HPDE6-E6E7 (cell line): ENCODE measurements around the gene DIP2C.
"Not testable (repeated sequence)": the region's sequence is repeated elsewhere in the genome, so short reads cannot be mapped to it uniquely, and the experiment has no call there.

Experiments
- DNase-seq: peaks from one replicate; pipeline ENCODE4 v3.0.0; 2011; ENCODE audit warnings: missing footprints; ENCODE audit errors: extremely low spot score

The DIP2C gene

DNA sequence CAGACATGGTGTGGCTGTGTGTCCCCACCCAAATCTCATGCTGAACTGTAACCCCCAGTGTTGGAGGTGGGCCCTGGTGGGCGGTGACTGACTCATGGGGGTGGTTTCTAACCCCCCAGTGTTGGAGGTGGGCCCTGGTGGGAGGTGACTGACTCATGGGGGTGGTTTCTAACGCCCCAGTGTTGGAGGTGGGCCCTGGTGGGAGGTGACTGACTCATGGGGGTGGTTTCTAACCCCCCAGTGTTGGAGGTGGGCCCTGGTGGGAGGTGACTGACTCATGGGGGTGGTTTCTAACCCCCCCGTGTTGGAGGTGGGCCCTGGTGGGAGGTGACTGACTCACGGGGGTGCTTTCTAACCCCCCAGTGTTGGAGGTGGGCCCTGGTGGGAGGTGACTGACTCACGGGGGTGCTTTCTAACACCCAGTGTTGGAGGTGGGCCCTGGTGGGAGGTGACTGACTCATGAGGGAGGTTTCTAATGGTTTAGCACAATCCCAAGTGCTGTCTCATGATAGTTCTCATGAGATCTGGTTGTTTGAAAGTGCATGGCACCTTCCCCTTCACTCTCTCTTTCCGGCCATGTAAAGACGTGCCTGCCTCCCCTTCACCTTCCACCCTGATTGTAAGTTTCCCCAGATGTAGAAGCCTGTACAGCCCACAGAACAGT, 78.7 kb downstream of the DIP2C start:
- not testable (repeated sequence) for DNase-seq

DNA sequence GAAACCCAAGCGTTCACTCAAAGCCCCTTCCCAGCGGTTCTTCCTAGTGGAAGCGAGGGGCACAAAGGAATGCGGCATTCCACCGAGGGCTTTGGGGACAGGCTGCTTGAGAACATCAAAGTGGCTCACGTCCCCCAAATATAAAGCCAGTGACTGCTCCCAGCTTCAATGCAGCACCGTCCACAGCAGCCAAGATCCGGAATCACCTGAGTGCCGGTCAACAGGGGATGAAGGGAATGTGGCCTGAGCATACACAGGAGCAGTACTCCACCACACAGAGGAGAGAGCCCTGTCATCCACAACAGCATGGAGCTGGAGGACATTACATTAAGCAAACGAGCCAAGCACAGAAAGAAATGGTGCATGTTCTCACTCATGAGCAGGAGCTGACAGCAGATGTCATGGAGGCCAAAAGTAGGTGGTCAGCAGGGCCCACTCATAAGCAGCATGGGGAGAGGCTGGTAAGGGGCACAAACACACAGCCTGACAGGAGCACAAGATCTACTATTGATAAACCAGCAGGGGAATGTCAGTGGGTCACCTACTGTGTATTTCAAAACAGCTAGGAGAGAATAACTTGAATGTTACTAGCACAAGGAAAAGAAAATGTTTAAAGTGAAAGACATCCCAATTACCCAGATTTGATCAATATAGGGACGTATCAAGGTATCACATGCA, 79.5 kb downstream of the DIP2C start:
- DNase-seq: no peak

GRCh38 chr10:609262-609658, 80.2 kb downstream of the DIP2C start:
- no peak for DNase-seq

GRCh38 chr10:608331-609261, 80.9 kb downstream of the DIP2C start:
- DNase-seq: no peak

GRCh38 chr10:607545-608185, 81.8 kb downstream of the DIP2C start:
- DNase-seq: no peak

DNA sequence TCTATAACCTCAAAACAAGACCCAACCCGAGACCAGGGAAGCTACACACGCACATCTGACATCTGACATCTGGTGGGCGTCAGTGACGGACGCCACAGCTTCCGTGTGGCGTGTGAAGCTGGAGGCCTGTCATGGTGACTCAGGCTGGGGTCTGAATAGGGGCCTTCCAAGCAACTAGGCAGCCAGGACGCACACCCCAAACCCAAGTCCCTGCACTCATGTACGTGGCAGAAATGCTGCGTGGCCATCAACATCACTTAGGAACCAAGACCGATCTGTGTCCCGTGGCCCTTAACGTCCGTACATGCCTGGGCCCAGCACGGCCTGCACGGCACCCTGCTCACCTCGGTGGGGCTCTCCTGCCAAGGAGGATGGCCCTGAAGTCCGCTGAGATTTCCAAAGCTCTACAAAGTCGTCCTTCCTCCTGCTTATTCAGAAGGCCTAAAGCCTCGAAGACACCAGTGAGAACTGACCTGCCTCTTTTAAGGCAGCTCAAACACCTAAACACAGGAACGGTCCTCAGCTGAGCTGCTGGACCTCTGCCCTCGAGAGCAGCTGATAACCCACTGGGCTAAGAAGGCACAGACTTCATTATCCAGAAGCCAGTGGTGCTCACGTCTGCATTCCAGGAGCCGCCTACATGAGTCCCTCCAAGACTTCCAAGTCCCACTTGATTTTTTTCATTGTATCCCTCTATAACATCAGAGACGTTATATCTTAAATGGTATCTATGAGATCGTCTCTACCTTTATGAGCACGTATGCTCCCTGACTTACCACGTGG, 82.5 kb downstream of the DIP2C start:
- no peak for DNase-seq

DNA sequence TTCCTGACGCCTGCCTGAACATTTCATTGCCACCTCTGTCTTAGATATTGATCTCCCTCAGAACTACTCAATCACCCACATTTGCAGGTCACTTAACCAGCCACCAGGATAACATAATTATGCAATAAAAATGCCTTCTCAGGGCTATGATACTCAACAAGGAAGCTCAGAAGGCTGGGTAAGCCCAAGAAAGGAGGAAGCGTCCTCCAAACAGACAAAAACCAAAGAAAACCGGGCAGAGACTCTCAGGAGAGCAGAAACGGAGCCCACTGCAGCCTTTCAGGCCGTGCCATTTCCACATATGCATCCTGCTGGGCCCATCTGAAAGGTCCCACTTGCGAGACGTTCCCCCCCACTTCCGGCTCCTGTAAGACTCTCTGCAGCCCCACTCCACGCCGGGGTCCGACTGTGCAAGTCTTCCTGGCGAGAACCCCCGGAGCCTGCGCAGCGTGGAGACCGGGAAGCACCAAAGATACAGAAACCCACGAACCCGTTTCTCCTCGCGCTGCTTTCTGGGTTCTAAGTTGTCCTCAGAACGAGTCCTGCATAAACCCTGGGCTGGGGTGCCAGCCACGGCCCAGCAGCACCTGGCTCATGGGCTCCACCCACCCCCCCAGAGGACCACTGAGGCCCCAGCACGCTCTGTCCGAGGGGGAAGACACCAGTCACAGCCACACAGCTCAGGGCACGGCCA, 83.7 kb downstream of the DIP2C start:
- DNase-seq: no peak

GRCh38 chr10:604716-605631, 84.5 kb downstream of the DIP2C start:
- no peak for DNase-seq

- DNase-seq: no peak
Measured at GRCh38 chr10:603745-604144, 85.7 kb downstream of the DIP2C start.

GRCh38 chr10:602391-603005, 87.0 kb downstream of the DIP2C start:
- no peak for DNase-seq

DNA sequence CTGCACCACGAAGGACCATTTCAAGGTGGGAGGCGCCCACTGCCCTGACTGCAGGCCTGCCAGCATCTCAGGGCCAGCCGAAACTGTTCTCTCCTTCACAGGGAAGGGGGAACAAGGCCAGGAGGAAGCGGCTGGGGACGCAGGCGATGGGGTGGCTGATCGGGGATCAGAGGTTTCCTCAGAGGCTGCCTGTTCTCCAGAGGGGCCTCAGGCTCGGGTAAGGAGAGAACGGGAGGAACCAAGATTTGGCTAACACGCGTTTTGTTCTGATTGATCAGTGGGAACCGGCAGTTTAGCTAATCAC, 87.9 kb downstream of the DIP2C start:
- no peak for DNase-seq

DNA sequence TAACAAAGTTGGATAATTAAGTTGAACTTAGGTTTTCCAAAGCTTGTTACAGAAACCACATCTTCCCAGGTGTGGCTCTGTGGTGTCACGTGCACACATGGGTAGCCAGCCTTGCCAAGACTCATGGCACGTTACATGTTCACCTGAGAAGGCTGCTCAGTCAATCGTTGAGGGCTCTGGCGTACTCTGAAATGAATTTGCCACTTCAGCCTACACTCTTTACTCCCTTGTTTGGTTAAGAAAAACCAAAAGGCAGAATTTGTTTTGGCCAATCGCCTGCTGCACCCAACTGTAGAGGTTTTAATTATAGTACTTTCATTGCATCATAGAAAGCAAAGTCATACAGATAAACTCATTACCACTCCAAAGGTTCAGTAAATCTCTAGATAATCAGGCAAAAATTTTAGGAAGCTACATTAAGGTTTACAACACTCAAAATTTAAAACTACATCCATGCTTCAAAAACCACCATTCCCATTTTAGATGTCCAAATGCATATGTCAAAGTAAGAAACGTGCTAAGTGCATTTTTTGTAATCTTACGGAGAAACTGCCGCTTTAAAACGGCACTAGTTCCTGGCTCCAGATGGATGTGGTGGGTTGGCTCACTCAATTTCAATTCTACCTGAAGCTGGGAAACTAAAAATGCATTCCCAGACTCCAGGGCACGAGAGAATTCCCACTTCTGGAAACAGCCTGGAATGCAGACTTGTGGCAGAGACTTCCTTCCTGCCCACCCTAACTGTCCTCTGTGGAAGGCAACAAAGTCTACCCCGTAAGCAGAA, 88.4 kb downstream of the DIP2C start:
- no peak for DNase-seq

DNA sequence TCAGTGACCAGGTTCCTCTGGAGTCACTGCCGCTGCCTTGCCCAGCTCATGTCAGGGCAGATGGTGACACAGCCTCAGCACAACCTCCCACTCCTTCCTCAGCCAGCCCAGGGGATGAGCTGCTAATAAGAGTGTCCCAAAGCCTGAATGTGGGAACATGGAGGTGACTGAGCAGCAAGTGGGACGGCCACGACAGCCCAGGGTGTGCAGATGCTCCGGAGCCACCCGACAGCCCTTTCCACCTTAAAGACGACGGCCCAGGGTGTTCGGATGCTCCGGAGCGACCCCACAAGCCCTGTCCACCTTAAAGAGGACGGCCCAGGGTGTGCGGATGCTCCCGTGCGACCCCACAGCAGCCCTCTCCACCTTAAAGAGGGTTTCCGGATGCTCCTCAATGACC, 89.2 kb downstream of the DIP2C start:
- DNase-seq: no peak

DNA sequence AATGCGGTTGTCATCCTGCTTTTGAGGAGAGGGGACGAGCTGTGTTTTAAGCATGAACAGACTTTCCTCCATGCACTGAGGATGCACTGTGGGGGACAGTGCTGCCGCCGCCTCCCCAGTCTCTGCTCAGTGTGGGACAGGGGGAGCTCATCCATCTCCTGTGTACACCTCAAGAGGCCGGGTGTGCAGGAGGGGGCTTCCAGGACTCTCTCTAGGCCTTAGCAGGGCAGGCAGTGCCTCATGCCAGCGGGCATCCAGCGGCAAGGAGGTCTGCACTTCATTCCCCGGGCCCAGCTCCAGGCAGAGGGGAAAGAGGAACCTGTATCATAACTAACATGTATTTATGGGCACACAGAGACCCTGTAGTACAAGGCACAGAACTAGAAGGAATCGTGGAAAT, 89.7 kb downstream of the DIP2C start:
- no peak for DNase-seq

DNA sequence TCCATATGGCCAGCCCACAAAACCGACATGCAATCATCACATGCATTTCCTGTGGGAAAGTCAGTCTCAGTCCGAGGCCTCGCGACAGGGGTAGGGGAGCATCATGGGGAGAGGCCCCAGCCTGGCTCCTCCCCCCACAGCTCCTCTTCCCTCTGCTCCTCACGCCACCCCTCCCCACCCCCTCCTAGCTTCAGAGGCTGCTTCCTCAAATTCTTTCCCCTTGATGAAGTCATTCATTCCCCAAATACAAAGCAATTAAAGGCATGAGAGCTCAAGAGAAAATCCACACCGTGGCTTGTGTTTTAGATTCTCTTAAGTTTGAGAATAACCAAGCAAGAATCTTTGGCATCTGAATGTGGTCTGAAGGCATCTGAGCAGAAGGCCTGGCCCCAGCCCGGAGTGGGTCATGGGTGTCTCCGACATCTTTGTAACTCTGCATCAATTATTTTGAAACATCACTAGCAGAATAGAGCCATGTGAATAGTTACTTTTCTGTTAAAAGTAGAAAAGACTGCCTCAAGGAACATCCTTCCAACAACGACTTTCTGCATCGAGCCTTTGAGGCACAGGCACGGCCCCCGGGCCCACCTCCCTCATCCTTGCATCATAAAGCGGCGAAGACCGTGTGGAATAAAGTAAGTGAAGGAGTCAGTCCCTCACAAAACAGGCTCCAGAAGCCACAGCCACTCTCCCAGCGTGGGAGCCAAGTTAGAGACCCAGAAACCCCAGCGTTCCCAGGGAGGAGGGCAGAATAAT, 90.9 kb downstream of the DIP2C start:
- DNase-seq: no peak

GRCh38 chr10:597976-598375, 91.5 kb downstream of the DIP2C start:
- DNase-seq: no peak

DNA sequence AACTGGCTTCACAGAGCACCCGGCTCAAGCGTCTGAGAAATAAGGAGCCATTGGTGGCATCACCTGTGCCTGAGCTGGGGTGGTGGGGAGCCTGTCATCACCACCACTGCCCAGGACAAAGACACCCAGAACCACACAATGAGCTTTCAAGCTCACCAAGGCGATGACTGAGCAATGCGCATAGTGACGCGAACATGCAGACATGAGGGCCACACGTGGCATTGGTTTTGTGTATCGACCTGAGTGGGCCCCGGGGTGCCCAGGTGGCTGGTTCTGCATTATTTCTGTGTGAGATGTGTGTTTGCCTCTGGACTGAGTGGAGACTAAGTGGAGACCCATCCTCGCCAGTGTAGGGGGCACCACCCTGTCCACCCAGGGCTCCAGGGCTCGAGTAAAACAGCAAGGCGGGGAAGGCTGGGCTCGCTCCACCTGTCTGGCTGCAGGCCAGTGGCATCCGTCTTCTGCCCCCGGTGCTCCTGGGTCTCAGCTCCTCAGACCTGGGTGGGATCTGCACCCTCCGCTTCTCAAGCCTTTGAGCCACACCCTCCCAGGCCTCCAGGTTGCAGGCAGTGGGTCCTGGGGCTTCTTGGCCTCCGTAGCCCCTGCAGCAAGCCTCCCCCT, 92.6 kb downstream of the DIP2C start:
- DNase-seq: no peak
